Thyroid gland (tissue), 4 donors: Measurements from ENCODE around the gene CRYBG2.

Experiments
- POLR2A ChIP-seq, 2 donors: fragments of 450-650 bp; IDR thresholded peaks; one replicate each; pipeline ENCODE4 v1.6.1; 2017; ENCODE audit warnings: antibody characterized with exemption in 2 of 2, mild to moderate bottlenecking in 2 of 2, moderate library complexity in 1 of 2
- TF ChIP-seq, protein P1 (sequence below), 6 experiments: fragments of 200-600 bp in 3 of 6; fragments of 450-650 bp in 3 of 6; sonication (generic) in 3 of 6; IDR thresholded peaks; one replicate each; pipeline ENCODE4 v1.5.1; 2016 to 2019; ENCODE audit warnings: antibody characterized with exemption in 6 of 6, mild to moderate bottlenecking in 2 of 6, inconsistent platforms in 1 of 6, moderate library complexity in 1 of 6

DNA sequence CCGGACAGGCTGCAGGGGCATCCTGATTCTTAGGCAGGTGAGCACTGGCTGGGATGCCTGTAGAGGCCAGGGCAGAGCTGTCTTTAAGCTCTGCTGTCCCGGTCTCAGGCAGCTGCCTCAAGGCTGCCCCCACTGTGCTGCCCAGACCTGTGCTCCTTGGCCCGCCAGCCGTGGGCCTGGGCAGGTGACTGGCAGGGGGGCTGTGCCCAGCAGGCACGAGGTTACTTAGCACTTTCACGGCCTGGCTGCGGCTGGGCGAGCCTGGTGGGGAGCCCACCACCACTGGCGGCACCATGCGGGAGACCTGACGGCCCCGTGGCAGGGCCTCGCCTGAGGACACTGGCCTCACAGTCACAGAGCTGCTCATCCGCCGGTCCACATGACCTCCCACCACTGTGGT is 8.2 kb downstream of the CRYBG2 start:
- TF ChIP-seq, protein P1, sequence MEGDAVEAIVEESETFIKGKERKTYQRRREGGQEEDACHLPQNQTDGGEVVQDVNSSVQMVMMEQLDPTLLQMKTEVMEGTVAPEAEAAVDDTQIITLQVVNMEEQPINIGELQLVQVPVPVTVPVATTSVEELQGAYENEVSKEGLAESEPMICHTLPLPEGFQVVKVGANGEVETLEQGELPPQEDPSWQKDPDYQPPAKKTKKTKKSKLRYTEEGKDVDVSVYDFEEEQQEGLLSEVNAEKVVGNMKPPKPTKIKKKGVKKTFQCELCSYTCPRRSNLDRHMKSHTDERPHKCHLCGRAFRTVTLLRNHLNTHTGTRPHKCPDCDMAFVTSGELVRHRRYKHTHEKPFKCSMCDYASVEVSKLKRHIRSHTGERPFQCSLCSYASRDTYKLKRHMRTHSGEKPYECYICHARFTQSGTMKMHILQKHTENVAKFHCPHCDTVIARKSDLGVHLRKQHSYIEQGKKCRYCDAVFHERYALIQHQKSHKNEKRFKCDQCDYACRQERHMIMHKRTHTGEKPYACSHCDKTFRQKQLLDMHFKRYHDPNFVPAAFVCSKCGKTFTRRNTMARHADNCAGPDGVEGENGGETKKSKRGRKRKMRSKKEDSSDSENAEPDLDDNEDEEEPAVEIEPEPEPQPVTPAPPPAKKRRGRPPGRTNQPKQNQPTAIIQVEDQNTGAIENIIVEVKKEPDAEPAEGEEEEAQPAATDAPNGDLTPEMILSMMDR (IDR thresholded peaks at IDR 0.05): no peak
- no peak for TF ChIP-seq POLR2A (IDR thresholded peaks at IDR 0.05)
